Fibroblast of lung (primary cell): ENCODE measurements around the gene ANKS6.

ENCODE experiments used
- EZH2 ChIP-seq: IDR thresholded peaks from 2 replicates; pipeline ENCODE4 v1.5.1; 2012; ENCODE audit warnings: low read length, control low read depth, mild to moderate bottlenecking; ENCODE audit errors: missing control alignments
- TF ChIP-seq, protein P1 (sequence below), 2 donors: IDR thresholded peaks in 1 of 2; conservative IDR thresholded peaks in 1 of 2; 1 replicate in 1 of 2; 2 replicates in 1 of 2; pipeline ENCODE4 v1.5.1; 2011 to 2012; ENCODE audit warnings: low read length in 2 of 2, control low read depth in 1 of 2, inconsistent platforms in 1 of 2, low read depth in 1 of 2, mild to moderate bottlenecking in 1 of 2

- no peak for TF ChIP-seq EZH2
- TF ChIP-seq, protein P1, sequence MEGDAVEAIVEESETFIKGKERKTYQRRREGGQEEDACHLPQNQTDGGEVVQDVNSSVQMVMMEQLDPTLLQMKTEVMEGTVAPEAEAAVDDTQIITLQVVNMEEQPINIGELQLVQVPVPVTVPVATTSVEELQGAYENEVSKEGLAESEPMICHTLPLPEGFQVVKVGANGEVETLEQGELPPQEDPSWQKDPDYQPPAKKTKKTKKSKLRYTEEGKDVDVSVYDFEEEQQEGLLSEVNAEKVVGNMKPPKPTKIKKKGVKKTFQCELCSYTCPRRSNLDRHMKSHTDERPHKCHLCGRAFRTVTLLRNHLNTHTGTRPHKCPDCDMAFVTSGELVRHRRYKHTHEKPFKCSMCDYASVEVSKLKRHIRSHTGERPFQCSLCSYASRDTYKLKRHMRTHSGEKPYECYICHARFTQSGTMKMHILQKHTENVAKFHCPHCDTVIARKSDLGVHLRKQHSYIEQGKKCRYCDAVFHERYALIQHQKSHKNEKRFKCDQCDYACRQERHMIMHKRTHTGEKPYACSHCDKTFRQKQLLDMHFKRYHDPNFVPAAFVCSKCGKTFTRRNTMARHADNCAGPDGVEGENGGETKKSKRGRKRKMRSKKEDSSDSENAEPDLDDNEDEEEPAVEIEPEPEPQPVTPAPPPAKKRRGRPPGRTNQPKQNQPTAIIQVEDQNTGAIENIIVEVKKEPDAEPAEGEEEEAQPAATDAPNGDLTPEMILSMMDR (conservative IDR thresholded peaks at IDR 0.05 in 1 of 2, IDR thresholded peaks at IDR 0.05 in 1 of 2; ENCODE audit: low read depth in 1 of 2, low read length in 2 of 2): no peak
These were observed 16.2 kb downstream of the ANKS6 start for GRCh38 chr9:98780059-98780749.
